Measurements from ENCODE around the gene CYP27C1. TPM values are rescaled to one million over a fixed set of nuclear protein-coding genes. Genes with fewer than 3 reads are reported as not detected.
"Not testable (repeated sequence)": the region's sequence is repeated elsewhere in the genome, so short reads cannot be mapped to it uniquely, and the experiment has no call there.

Gene CYP27C1
- total RNA-seq, 1 donor: 2.2 TPM

DNA sequence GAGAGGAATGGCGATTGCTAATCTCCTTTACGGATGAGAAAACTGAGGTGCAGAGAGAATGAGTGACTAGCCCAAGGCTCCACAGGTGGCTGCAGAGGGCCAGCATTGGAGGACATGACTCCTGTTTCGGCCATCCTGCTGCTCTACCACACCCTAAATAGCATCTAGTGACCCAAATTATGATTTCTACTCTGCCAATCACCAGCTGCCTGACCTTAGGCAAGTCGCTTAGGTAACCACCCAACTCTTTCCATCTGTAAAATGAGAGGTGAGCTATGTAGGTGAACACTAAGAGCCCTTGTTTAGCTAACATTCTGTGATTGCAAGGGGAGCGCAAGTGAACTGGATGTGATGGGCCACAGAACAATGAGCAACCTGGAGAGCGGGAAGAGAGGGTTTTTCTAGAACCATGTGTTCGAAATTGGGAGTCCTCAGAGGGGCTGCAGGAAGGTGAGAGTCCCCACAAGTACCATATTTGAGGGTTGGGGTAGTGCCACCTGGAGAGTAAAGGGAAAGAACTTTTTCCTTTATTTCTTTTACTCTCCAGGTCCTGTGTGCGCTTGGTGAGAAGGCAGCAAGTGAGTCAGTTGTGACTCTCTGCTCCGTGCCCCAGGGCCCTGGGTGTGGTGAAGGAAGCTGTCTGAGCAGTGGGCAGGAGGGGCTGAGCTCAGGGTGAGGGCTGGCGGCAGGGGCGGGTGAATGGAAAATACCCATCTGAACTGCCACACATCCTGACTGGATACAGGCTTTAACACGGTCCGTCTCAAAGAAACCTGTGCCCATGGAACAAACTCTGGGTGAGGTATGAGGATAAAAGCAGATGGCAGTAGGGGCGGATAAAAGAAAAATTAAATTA is 2.4 kb downstream of the CYP27C1 start:
- Histone ChIP-seq H3K36me3 (ENCODE audit: insufficient read depth, low read length) (no peaks in the 10 kb centered on the region), H3K27ac (ENCODE audit: low read depth, low read length) (no peak overlapping the region), H4K20me1 (ENCODE audit: insufficient read depth, low read length) (no peaks in the 10 kb centered on the region), H3K27me3 (ENCODE audit: insufficient read depth, low read length) (no peaks in the 10 kb centered on the region), H3K9me3 (ENCODE audit: low read depth, low read length) (no peaks in the 10 kb centered on the region), H3K4me1 (ENCODE audit: insufficient read depth, low read length) (peaks cover 18% of the 10 kb centered on the region), H3K4me2 (ENCODE audit: insufficient read depth, low read length) (peak overlapping the region; percentile 88), H2AFZ (ENCODE audit: low read length) (peak overlapping the region; percentile 89), H3K79me2 (ENCODE audit: insufficient read depth, low read length) (no peaks in the 10 kb centered on the region), H3K4me3 (ENCODE audit: insufficient read depth, low read length) (peak overlapping the region; percentile 77)
- TF ChIP-seq, protein P1, sequence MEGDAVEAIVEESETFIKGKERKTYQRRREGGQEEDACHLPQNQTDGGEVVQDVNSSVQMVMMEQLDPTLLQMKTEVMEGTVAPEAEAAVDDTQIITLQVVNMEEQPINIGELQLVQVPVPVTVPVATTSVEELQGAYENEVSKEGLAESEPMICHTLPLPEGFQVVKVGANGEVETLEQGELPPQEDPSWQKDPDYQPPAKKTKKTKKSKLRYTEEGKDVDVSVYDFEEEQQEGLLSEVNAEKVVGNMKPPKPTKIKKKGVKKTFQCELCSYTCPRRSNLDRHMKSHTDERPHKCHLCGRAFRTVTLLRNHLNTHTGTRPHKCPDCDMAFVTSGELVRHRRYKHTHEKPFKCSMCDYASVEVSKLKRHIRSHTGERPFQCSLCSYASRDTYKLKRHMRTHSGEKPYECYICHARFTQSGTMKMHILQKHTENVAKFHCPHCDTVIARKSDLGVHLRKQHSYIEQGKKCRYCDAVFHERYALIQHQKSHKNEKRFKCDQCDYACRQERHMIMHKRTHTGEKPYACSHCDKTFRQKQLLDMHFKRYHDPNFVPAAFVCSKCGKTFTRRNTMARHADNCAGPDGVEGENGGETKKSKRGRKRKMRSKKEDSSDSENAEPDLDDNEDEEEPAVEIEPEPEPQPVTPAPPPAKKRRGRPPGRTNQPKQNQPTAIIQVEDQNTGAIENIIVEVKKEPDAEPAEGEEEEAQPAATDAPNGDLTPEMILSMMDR (IDR thresholded peaks at IDR 0.05; ENCODE audit: extremely low read depth, low read depth, low read length): no peak
- DNase-seq (ENCODE audit: insufficient read length, low spot score, missing footprints): peak; percentile 95

- Histone ChIP-seq H3K4me3 (ENCODE audit: insufficient read depth, low read length) (no peak overlapping the region), H4K20me1 (ENCODE audit: insufficient read depth, low read length) (no peaks in the 10 kb centered on the region), H2AFZ (ENCODE audit: low read length) (no peak overlapping the region), H3K9me3 (ENCODE audit: low read depth, low read length) (no peaks in the 10 kb centered on the region), H3K79me2 (ENCODE audit: insufficient read depth, low read length) (no peaks in the 10 kb centered on the region), H3K36me3 (ENCODE audit: insufficient read depth, low read length) (no peaks in the 10 kb centered on the region), H3K4me2 (ENCODE audit: insufficient read depth, low read length) (no peak overlapping the region), H3K4me1 (ENCODE audit: insufficient read depth, low read length) (peaks cover 18% of the 10 kb centered on the region), H3K27me3 (ENCODE audit: insufficient read depth, low read length) (no peaks in the 10 kb centered on the region), H3K27ac (ENCODE audit: low read depth, low read length) (no peak overlapping the region)
- DNase-seq (ENCODE audit: insufficient read length, low spot score, missing footprints): no peak
- TF ChIP-seq, protein P1 (IDR thresholded peaks at IDR 0.05; ENCODE audit: extremely low read depth, low read depth, low read length): no peak
Observed at GRCh38 chr2:127216593-127216992, 3.5 kb downstream of the CYP27C1 start.

DNA sequence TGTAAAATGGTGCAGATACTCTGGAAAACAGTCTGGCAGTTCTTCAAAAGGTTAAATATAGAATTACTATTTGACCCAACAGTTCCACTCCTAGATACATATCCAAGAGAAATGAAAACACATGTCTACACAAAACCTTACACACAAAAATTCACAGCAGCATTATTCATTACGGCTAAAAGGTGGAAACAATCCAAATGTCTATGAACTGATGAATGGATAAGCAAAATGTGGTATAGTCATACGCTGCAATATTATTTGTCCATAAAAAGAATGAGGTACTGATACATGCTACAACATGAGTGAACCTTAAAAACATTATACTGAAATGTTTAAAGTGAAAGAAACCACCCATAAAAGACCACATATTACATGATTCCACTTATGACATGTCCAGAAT is 4.0 kb downstream of the CYP27C1 start:
- no peaks in the 10 kb centered on the region for H3K79me2 ChIP-seq (ENCODE audit: insufficient read depth, low read length)
- no peak overlapping the region for H3K4me3 ChIP-seq (ENCODE audit: insufficient read depth, low read length)
- TF ChIP-seq, protein P1 (IDR thresholded peaks at IDR 0.05; ENCODE audit: extremely low read depth, low read depth, low read length): no peak
- no peak overlapping the region for H3K4me2 ChIP-seq (ENCODE audit: insufficient read depth, low read length)
- no peaks in the 10 kb centered on the region for H4K20me1 ChIP-seq (ENCODE audit: insufficient read depth, low read length)
- DNase-seq (ENCODE audit: insufficient read length, low spot score, missing footprints): no peak
- H2AFZ ChIP-seq (ENCODE audit: low read length): no peak overlapping the region
- H3K27ac ChIP-seq (ENCODE audit: low read depth, low read length): no peak overlapping the region
- peaks cover 18% of the 10 kb centered on the region for H3K4me1 ChIP-seq (ENCODE audit: insufficient read depth, low read length)
- H3K36me3 ChIP-seq (ENCODE audit: insufficient read depth, low read length): no peaks in the 10 kb centered on the region
- no peaks in the 10 kb centered on the region for H3K27me3 ChIP-seq (ENCODE audit: insufficient read depth, low read length)
- H3K9me3 ChIP-seq (ENCODE audit: low read depth, low read length): no peaks in the 10 kb centered on the region

DNA sequence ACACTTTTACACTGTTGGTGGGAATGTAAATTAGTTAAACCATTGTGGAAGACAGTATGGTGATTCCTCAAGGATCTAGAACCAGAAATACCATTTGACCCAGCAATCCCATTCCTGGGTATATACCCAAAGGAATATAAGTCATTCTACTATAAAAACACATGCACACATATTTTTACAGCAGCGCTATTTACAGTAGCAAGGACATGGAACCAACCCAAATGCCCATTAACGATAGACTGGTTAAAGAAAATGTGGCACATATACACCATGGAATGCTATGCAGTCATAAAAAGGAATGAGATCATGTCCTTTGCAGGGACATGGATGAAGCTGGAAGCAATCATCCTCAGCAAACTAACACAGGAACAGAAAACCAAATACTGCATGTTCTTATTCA is 5.9 kb downstream of the CYP27C1 start:
- not testable (repeated sequence) for H4K20me1 ChIP-seq (ENCODE audit: insufficient read depth, low read length); H3K9me3 ChIP-seq (ENCODE audit: low read depth, low read length); H3K27me3 ChIP-seq (ENCODE audit: insufficient read depth, low read length); H3K27ac ChIP-seq (ENCODE audit: low read depth, low read length); H3K4me2 ChIP-seq (ENCODE audit: insufficient read depth, low read length); DNase-seq (ENCODE audit: insufficient read length, low spot score, missing footprints); H2AFZ ChIP-seq (ENCODE audit: low read length); H3K36me3 ChIP-seq (ENCODE audit: insufficient read depth, low read length); H3K79me2 ChIP-seq (ENCODE audit: insufficient read depth, low read length); H3K4me3 ChIP-seq (ENCODE audit: insufficient read depth, low read length)
- H3K4me1 ChIP-seq (ENCODE audit: insufficient read depth, low read length): peaks cover 15% of the 10 kb centered on the region
